Peyer's patch (tissue), 4 donors: Measurements from ENCODE around the gene IL22RA1. TPM values are rescaled to one million over a fixed set of nuclear protein-coding genes. Genes with fewer than 3 reads are reported as not detected.
A peak's percentile ranks its signal among the peaks of the same experiment; 100 is the strongest.

Experiments
- DNase-seq, 3 donors: peaks; one replicate each; pipeline ENCODE4 v3.0.0-alpha.2; 2017 to 2019
- H3K27ac ChIP-seq, 4 donors: fragments of 200-600 bp; sonication (generic); one replicate each; pipeline ENCODE4 v1.5.1; 2016 to 2019
- H3K27me3 ChIP-seq, 2 donors: fragments of 200-600 bp; sonication (generic); one replicate each; pipeline ENCODE4 v1.5.1; 2019
- H3K36me3 ChIP-seq, 3 donors: fragments of 200-600 bp; sonication (generic); one replicate each; pipeline ENCODE4 v1.5.1; 2016 to 2019
- H3K4me1 ChIP-seq, 4 donors: fragments of 200-600 bp; sonication (generic); one replicate each; pipeline ENCODE4 v1.5.1; 2016 to 2019
- H3K4me3 ChIP-seq, 4 donors: fragments of 200-600 bp; sonication (generic); 1 replicate in 3 of 4; 2 replicates in 1 of 4; pipeline ENCODE4 v1.5.1; 2016 to 2019; ENCODE audit warnings: mild to moderate bottlenecking in 1 of 4
- H3K9me3 ChIP-seq, 4 donors: fragments of 200-600 bp; sonication (generic); one replicate each; pipeline ENCODE4 v1.5.1; 2016 to 2019; ENCODE audit warnings: mild to moderate bottlenecking in 1 of 4
- POLR2A ChIP-seq, 2 donors: fragments of 450-650 bp; IDR thresholded peaks; one replicate each; pipeline ENCODE4 v1.5.1; 2017; ENCODE audit warnings: antibody characterized with exemption in 2 of 2, mild to moderate bottlenecking in 2 of 2, moderate library complexity in 2 of 2
- total RNA-seq, 4 donors: library from RNA; depleted of rRNA; stranded (reverse); fragments of >200 nt; gene quantifications; one replicate each; pipeline ENCODE4 v1.1.0, GENCODE V29; 2016
- TF ChIP-seq, protein P1 (sequence below), 6 experiments: fragments of 450-650 bp in 4 of 6; fragments of 200-600 bp in 2 of 6; sonication (generic) in 1 of 6; IDR thresholded peaks; one replicate each; pipeline ENCODE4 v1.5.1; 2017 to 2019; ENCODE audit warnings: antibody characterized with exemption in 6 of 6, mild to moderate bottlenecking in 3 of 6, moderate library complexity in 1 of 6

IL22RA1 gene
- total RNA-seq, 4 donors from 2014 or later = 9.9 to 87.9 (median 74.5) TPM

DNA sequence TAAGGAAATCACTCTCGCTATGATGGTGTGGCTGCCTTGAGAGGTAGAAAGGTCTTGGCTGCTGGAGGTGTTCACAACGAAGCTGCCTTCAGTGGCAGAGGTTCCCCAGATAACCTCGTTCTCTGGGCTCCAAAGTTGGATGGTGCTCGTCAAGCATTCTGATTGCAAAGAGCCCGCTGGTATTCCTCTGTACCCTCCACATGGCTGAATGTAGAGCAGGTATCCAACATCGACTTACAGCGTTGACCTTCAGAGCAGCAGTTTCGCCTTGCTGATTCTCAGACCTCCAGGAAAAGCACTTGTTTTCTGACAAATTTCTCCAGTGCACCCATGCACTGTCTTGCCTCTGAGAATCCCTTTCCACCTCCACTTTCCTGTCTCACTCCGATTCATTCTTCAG, 4.3 kb upstream of the IL22RA1 start:
- H3K9me3 ChIP-seq = no peaks in the 10 kb centered on the region
- no peaks in the 10 kb centered on the region for H3K36me3 ChIP-seq
- H3K27ac ChIP-seq = no peak overlapping the region
- peaks cover 0 to 10% (median 2%) of the 10 kb centered on the region in 4 donors for H3K4me1 ChIP-seq
- DNase-seq = no peak
- no peak overlapping the region for H3K4me3 ChIP-seq
- TF ChIP-seq, protein P1, sequence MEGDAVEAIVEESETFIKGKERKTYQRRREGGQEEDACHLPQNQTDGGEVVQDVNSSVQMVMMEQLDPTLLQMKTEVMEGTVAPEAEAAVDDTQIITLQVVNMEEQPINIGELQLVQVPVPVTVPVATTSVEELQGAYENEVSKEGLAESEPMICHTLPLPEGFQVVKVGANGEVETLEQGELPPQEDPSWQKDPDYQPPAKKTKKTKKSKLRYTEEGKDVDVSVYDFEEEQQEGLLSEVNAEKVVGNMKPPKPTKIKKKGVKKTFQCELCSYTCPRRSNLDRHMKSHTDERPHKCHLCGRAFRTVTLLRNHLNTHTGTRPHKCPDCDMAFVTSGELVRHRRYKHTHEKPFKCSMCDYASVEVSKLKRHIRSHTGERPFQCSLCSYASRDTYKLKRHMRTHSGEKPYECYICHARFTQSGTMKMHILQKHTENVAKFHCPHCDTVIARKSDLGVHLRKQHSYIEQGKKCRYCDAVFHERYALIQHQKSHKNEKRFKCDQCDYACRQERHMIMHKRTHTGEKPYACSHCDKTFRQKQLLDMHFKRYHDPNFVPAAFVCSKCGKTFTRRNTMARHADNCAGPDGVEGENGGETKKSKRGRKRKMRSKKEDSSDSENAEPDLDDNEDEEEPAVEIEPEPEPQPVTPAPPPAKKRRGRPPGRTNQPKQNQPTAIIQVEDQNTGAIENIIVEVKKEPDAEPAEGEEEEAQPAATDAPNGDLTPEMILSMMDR (IDR thresholded peaks at IDR 0.05) = no peak
- no peak for TF ChIP-seq POLR2A (IDR thresholded peaks at IDR 0.05)
- no peaks in the 10 kb centered on the region for H3K27me3 ChIP-seq

DNA sequence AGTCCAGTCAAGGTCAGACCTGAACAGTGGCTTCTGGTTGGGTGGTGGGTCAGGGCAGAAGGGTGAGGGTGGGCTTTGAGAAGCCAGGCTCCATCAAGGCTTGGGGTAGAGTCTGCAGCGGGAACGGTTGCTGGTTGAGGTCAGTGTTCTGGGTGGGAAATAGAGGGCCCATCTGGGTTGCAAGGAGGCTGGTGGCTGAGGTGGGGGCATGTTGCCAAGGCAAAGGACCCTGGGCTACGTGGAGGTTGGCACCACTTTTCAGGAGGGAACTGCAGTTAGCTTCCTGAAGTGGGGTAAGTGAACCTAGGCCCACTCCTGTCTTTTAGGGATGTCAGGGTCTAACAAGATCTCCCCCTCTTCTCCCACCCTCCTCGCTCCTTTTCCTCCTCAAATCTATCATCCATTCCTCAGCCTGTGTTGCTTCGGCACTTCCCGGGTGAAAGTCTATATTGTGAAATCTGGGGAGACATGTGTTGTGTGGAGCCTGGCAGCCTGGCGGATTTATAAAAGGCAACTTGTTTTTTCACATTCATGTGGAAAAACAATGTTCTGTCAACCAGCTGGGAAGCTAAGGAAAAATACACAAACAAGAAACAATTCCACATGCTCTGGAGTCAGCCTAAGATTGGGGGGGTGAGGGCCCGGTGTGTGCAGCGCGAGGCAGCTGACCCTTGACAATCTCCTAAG, 1.5 kb downstream of the IL22RA1 start:
- H3K4me3 ChIP-seq = peak overlapping the region in 2 of 4 donors; percentile 65 to 80

DNA sequence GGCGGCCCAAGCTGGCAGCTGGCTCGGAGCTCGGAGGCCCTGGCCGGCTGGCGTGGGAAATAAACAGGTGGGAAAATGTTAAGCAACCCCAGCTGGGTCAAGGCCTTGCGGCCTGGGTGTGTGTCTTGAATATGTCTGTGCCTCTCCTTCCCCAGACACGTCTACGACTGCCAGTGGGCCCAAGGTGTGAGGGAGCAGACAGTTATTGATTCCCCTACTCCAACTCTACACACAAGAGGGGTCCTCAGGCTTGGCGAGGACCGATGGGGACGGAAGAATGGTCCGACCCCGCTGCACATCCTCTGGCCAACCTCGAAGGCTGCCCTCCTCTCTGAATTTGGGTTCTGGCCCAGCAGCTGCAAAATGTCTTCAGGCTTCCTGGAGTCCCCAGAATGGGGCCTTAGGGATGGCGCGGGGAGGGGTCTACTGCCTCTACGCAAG, 2.2 kb downstream of the IL22RA1 start:
- Histone ChIP-seq H3K27me3 (no peaks in the 10 kb centered on the region), H3K9me3 (no peaks in the 10 kb centered on the region), H3K4me3 (peak overlapping the region in 2 of 4 donors; percentile 65 to 80), H3K36me3 (peaks cover 0 to 10% (median 0%) of the 10 kb centered on the region in 3 donors), H3K27ac (no peak overlapping the region), H3K4me1 (peaks cover 0 to 6% (median 2%) of the 10 kb centered on the region in 4 donors)
- no peak for DNase-seq
- TF ChIP-seq, protein P1 (IDR thresholded peaks at IDR 0.05) = no peak

More for the DNA sequence above, 1.5 kb downstream of the IL22RA1 start:
- Histone ChIP-seq H3K9me3 (no peaks in the 10 kb centered on the region), H3K4me1 (peaks cover 0 to 6% (median 2%) of the 10 kb centered on the region in 4 donors), H3K27ac (peak overlapping the region in 3 of 4 donors; percentile 46 to 95 (median 83)), H3K36me3 (peaks cover 0 to 10% (median 0%) of the 10 kb centered on the region in 3 donors), H3K27me3 (no peaks in the 10 kb centered on the region)
- TF ChIP-seq POLR2A (IDR thresholded peaks at IDR 0.05) = peak in 1 of 2 donors; percentile 35
- TF ChIP-seq, protein P1 (IDR thresholded peaks at IDR 0.05) = no peak
- peak in 1 of 3 donors; percentile 72 for DNase-seq

DNA sequence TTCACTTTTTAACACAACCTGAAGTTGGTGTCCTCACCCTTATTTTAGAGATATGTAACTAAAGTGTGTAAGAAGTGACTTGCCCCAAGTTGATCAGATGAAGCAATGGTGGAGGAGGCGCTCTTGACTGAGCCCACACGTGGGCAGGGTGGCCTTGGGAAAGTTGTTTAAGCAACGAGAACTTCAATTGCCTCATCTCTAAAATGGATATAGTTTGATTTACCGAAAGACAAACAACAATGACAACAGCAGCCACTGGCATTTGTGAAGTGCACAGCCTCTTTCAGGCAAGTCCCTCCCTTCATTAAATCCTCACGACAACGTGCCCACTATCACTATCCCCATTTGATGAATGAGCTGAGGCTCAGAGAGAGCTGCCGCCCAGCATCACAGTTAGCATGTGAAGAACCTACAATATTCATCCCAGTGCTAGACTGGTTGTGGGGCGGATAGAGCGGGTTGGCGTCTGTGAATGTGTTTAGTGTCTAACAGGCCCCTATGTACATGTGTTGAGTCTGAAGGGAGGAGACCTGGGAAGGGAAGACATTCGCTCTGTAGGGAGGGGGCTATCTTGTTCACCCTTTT, 3.0 kb downstream of the IL22RA1 start:
- peaks cover 0 to 14% (median 0%) of the 10 kb centered on the region in 3 donors for H3K36me3 ChIP-seq
- no peak overlapping the region for H3K27ac ChIP-seq
- no peak for TF ChIP-seq POLR2A (IDR thresholded peaks at IDR 0.05)
- TF ChIP-seq, protein P1 (IDR thresholded peaks at IDR 0.05) = no peak
- no peaks in the 10 kb centered on the region for H3K27me3 ChIP-seq
- peaks cover 0 to 6% (median 2%) of the 10 kb centered on the region in 4 donors for H3K4me1 ChIP-seq
- no peak overlapping the region for H3K4me3 ChIP-seq
- H3K9me3 ChIP-seq = no peaks in the 10 kb centered on the region
- no peak for DNase-seq

DNA sequence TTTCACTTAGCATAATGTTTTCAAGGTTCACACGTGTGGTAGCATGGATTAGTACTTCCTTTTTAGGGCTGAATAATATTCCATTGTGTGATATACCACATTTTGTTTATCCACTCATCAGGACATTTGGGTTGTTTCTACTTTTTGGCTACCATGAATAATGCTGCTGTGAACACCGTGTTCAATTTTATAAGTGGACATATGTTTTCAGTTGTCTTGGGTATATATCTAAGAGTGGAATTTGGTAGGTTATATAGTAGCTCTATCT, 3.8 kb downstream of the IL22RA1 start:
- Histone ChIP-seq H3K4me1 (peaks cover 0 to 6% (median under 1%) of the 10 kb centered on the region in 4 donors), H3K27ac (no peak overlapping the region), H3K4me3 (no peak overlapping the region), H3K9me3 (no peaks in the 10 kb centered on the region), H3K27me3 (no peaks in the 10 kb centered on the region), H3K36me3 (peaks cover 0 to 21% (median 0%) of the 10 kb centered on the region in 3 donors)
- DNase-seq = no peak
- TF ChIP-seq, protein P1 (IDR thresholded peaks at IDR 0.05) = no peak
- TF ChIP-seq POLR2A (IDR thresholded peaks at IDR 0.05) = no peak
